Measurements from ENCODE around the gene TMEM242.

- TF ChIP-seq CTCF (IDR thresholded peaks at IDR 0.05) (no peak), TCF7 (CRISPR knock-in tag; IDR thresholded peaks at IDR 0.05; ENCODE audit: low read depth) (no peak), ZNF396 (CRISPR knock-in tag; IDR thresholded peaks at IDR 0.05; ENCODE audit: borderline replicate concordance) (no peak), MLX (CRISPR knock-in tag; IDR thresholded peaks at IDR 0.05) (no peak), NR2C2 (CRISPR knock-in tag; IDR thresholded peaks at IDR 0.05) (no peak), USF2 (CRISPR knock-in tag; IDR thresholded peaks at IDR 0.05) (no peak), RELA (CRISPR knock-in tag; IDR thresholded peaks at IDR 0.05; ENCODE audit: borderline replicate concordance) (no peak), FOXP4 (CRISPR knock-in tag; IDR thresholded peaks at IDR 0.05) (no peak), NFE2L1 (CRISPR knock-in tag; IDR thresholded peaks at IDR 0.05) (no peak), ATF6 (CRISPR knock-in tag; IDR thresholded peaks at IDR 0.05) (no peak)
Measured at GRCh38 chr6:157255079-157255478, 68.2 kb downstream of the TMEM242 start.
